ENCODE data around the gene PGBD5.

The PGBD5 gene

GRCh38 chr1:230429067-230429735 lies 3.1 kb upstream of the PGBD5 start:
- no peak for TF ChIP-seq CTCF (IDR thresholded peaks at IDR 0.05)
- H3K4me1 ChIP-seq (ENCODE audit: control insufficient read depth in 1 of 2, insufficient read depth in 1 of 2, low read depth in 1 of 2, low read length in 1 of 2), result peaks cover 3 to 5% of the 10 kb centered on the region in 2 experiments
- H3K27me3 ChIP-seq, result peaks cover 74% of the 10 kb centered on the region
- no peaks in the 10 kb centered on the region for H3K9me3 ChIP-seq
- no peak overlapping the region for H3K4me3 ChIP-seq (ENCODE audit: low read depth in 1 of 2, low read length in 1 of 2)
- H3K27ac ChIP-seq, result no peak overlapping the region
- H3K36me3 ChIP-seq, result no peaks in the 10 kb centered on the region

- no peaks in the 10 kb centered on the region for H3K9me3 ChIP-seq
- H3K27ac ChIP-seq, result no peak overlapping the region
- peaks cover 3 to 5% of the 10 kb centered on the region in 2 experiments for H3K4me1 ChIP-seq (ENCODE audit: control insufficient read depth in 1 of 2, insufficient read depth in 1 of 2, low read depth in 1 of 2, low read length in 1 of 2)
- H3K27me3 ChIP-seq, result peaks cover 86% of the 10 kb centered on the region
- TF ChIP-seq CTCF (IDR thresholded peaks at IDR 0.05), result no peak
- H3K4me3 ChIP-seq (ENCODE audit: low read depth in 1 of 2, low read length in 1 of 2), result no peak overlapping the region
- H3K36me3 ChIP-seq, result no peaks in the 10 kb centered on the region
Measured at GRCh38 chr1:230427981-230428380, 1.8 kb upstream of the PGBD5 start.

- peaks cover 93% of the 10 kb centered on the region for H3K27me3 ChIP-seq
- no peak for TF ChIP-seq CTCF (IDR thresholded peaks at IDR 0.05)
- no peaks in the 10 kb centered on the region for H3K9me3 ChIP-seq
- no peak overlapping the region for H3K4me3 ChIP-seq (ENCODE audit: low read depth in 1 of 2, low read length in 1 of 2)
- peaks cover 3 to 5% of the 10 kb centered on the region in 2 experiments for H3K4me1 ChIP-seq (ENCODE audit: control insufficient read depth in 1 of 2, insufficient read depth in 1 of 2, low read depth in 1 of 2, low read length in 1 of 2)
- H3K27ac ChIP-seq, result no peak overlapping the region
- H3K36me3 ChIP-seq, result no peaks in the 10 kb centered on the region
Measured at GRCh38 chr1:230427094-230427876, 1.2 kb upstream of the PGBD5 start.

- no peak for TF ChIP-seq CTCF (IDR thresholded peaks at IDR 0.05)
- Histone ChIP-seq H3K36me3 (no peaks in the 10 kb centered on the region), H3K27ac (no peak overlapping the region), H3K4me1 (ENCODE audit: control insufficient read depth in 1 of 2, insufficient read depth in 1 of 2, low read depth in 1 of 2, low read length in 1 of 2) (peaks cover 3 to 5% of the 10 kb centered on the region in 2 experiments), H3K9me3 (no peaks in the 10 kb centered on the region), H3K27me3 (peaks cover 97% of the 10 kb centered on the region), H3K4me3 (ENCODE audit: low read depth in 1 of 2, low read length in 1 of 2) (no peak overlapping the region)
Measured at GRCh38 chr1:230425252-230426091, 660 bp downstream of the PGBD5 start.

- Histone ChIP-seq H3K27ac (no peak overlapping the region), H3K4me1 (ENCODE audit: control insufficient read depth in 1 of 2, insufficient read depth in 1 of 2, low read depth in 1 of 2, low read length in 1 of 2) (peaks cover 3 to 5% of the 10 kb centered on the region in 2 experiments), H3K36me3 (no peaks in the 10 kb centered on the region), H3K4me3 (ENCODE audit: low read depth in 1 of 2, low read length in 1 of 2) (no peak overlapping the region), H3K27me3 (peaks cover 97% of the 10 kb centered on the region), H3K9me3 (no peaks in the 10 kb centered on the region)
- TF ChIP-seq CTCF (IDR thresholded peaks at IDR 0.05), result no peak
Measured at GRCh38 chr1:230424391-230425251, 1.5 kb downstream of the PGBD5 start.

Data from neutrophil (primary cell).